ENCODE data around the gene GGPS1.
"Not testable (repeated sequence)": the region's sequence is repeated elsewhere in the genome, so short reads cannot be mapped to it uniquely, and the experiment has no call there.

GGPS1 gene

DNA sequence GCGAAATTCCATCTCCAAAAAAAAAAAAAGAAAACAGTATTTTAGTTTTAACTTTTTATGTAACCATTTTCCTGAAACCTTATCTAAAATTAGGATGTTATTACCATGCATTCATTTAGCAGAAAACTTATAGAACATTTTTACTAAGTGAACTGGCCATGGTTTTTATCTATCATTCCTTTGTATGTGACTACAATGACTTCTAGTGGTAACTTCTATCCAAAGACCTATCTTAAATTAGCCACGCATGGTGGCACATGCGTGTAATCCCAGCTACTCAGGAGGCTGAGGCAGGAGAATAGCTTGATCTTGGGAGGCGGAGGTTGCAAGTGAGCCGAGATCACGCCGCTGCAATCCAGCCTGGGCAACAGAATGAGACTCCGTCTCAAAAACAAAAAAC is 11.4 kb downstream of the GGPS1 start:
- no peak for DNase-seq (ENCODE audit: low read depth)

DNA sequence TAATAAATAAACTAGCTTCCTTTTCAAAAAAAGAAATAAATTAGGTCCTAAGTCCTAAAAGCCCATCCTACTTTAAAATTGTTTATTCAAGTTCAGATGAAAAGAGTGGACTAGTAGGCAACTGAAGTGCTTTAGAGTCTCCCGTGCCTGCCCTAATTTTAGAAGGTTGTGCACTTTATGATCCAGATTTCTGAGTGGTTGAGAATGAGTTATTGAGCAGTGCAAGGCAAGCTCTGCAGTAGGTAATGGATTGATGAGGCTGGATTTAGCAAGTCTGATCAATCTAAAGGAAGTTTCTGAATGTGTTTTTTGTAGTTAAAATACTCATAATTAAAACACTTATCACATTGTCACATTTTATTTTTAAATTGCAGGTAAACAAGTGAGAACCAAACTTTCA is 13.0 kb downstream of the GGPS1 start:
- no peak for DNase-seq (ENCODE audit: low read depth)

DNA sequence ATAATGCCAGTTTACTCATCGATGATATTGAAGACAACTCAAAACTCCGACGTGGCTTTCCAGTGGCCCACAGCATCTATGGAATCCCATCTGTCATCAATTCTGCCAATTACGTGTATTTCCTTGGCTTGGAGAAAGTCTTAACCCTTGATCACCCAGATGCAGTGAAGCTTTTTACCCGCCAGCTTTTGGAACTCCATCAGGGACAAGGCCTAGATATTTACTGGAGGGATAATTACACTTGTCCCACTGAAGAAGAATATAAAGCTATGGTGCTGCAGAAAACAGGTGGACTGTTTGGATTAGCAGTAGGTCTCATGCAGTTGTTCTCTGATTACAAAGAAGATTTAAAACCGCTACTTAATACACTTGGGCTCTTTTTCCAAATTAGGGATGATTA is 13.7 kb downstream of the GGPS1 start:
- no peak for DNase-seq (ENCODE audit: low read depth)

DNA sequence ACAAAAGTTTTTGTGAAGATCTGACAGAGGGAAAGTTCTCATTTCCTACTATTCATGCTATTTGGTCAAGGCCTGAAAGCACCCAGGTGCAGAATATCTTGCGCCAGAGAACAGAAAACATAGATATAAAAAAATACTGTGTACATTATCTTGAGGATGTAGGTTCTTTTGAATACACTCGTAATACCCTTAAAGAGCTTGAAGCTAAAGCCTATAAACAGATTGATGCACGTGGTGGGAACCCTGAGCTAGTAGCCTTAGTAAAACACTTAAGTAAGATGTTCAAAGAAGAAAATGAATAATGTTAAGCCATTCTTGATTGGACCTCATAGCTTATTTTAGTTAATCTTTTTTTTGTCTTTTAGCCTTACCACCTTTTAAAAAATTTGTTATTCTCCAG is 14.1 kb downstream of the GGPS1 start:
- DNase-seq (ENCODE audit: low read depth), result no peak

- no peak for DNase-seq (ENCODE audit: low read depth)
Measured at GRCh38 chr1:235343726-235344125, 15.4 kb downstream of the GGPS1 start.

DNA sequence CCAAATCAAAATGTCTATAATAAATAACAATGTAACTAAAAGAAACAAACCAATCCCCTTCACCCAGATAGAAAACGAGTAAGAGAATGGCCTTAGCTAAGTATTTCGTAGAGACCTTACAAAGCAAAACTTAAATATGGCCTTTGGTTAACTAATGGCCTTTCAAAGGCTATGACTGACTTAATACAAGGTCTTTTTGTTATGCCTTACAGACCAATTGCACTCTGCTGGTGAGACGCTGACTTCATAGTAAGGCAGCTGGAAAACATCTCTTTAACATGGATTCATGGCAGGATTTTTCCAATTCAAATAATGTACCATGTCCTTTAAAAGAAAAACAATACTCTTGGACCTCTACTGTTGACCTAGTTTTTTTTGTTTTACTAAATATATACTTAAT is 23.1 kb downstream of the GGPS1 start:
- DNase-seq (ENCODE audit: low read depth), result no peak

GRCh38 chr1:235351898-235352297 is 23.5 kb downstream of the GGPS1 start:
- no peak for DNase-seq (ENCODE audit: low read depth)

GRCh38 chr1:235357485-235358373 is 29.4 kb downstream of the GGPS1 start:
- DNase-seq (ENCODE audit: low read depth), result no peak

- no peak for DNase-seq (ENCODE audit: low read depth)
Measured at GRCh38 chr1:235358899-235359298, 30.5 kb downstream of the GGPS1 start.

GRCh38 chr1:235364189-235364588 is 35.8 kb downstream of the GGPS1 start:
- DNase-seq (ENCODE audit: low read depth), result not testable (repeated sequence)

GRCh38 chr1:235366286-235366685 is 37.9 kb downstream of the GGPS1 start:
- no peak for DNase-seq (ENCODE audit: low read depth)

DNA sequence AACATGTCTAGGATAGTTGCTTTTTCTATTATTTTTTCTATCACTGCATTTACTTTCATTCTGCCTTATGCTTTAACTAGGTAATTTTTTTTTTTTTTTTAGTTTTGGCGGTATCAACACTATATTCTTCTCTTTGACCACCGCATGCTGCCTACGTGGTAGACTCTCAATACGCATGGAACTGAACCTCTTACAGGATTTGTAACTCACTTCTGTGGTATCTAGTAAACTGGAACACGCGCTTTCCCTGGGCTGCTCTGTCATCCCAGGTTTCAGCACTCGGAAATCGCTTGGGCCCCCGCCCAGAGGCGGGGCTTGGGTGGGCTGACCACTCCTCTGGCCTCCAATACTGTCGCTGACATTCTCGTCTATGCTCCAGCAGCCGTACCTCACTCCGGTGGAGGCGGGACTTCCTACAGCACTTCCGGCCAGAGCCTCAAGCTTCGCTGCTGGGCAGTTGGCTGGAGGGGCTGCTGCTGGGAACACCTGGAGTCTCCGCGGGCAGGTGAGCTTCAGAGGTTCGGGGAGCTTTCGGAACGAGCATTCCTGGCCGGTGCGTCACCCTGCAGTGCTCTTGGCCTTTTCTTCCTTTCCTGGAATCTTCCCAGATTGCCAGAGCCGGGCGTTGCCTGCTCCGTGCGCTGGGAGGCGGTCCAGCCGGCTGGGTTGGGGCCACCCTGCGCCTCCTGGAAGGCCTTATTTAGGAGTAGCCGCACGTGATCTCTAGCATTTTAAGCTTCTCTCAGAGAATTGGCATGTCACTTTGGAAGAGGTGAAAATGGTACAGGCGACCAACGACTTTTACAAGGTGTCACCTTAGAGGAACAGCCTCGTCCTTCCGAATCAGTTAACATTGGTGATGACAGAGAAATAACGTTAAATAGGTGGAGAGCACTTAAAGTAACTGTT is 38.9 kb downstream of the GGPS1 start, which contains the start of gene TBCE:
Gene TBCE, plus strand, starts transcription at position 428 of the 909 bp plus-strand sequence. CDS start 12,623 bp downstream, outside the sequence.
- peak; percentile 72 for DNase-seq (ENCODE audit: low read depth)

DNA sequence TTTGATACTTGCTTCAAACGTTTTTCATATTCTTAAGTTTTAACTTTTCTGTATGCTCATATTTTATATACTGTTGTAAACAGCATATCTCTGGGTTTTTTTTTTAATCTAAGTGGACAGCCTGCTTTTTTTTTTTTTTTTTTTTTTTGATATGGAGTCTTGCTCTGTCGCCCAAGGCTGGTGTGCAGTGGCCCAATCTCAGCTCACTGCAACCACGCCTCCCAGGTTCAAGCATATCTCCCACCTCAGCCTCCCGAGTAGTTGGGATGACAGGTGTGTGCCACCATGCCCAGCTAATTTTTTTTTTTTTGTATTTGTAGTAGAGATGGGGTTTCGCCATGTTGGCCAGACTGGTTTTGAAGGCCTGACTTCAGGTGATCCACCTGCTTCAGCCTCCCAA is 40.1 kb downstream of the GGPS1 start:
- no peak for DNase-seq (ENCODE audit: low read depth)

DNA sequence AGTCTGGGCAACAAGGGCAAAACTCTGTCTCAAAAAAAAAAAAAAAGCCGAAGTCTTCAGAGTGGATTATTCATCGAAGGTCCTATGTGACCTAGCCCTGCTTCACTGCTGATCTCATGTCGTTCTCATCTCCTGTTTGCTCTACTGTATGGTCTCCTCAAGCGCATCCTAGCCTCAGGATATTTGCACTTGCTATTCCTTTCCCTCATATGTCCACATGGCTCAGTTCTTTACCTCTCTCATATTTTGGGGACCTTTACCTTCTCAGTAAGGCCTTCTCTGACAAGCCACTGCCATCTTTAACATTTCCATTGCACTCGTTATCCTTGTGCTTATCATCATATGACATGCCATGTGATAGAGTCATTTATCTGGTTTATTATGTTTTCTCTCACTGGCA is 41.4 kb downstream of the GGPS1 start:
- DNase-seq (ENCODE audit: low read depth), result no peak

- DNase-seq (ENCODE audit: low read depth), result no peak
Measured at GRCh38 chr1:235375919-235376605, 47.7 kb downstream of the GGPS1 start.

GRCh38 chr1:235378134-235378735 is 49.9 kb downstream of the GGPS1 start:
- DNase-seq (ENCODE audit: low read depth), result not testable (repeated sequence)

DNA sequence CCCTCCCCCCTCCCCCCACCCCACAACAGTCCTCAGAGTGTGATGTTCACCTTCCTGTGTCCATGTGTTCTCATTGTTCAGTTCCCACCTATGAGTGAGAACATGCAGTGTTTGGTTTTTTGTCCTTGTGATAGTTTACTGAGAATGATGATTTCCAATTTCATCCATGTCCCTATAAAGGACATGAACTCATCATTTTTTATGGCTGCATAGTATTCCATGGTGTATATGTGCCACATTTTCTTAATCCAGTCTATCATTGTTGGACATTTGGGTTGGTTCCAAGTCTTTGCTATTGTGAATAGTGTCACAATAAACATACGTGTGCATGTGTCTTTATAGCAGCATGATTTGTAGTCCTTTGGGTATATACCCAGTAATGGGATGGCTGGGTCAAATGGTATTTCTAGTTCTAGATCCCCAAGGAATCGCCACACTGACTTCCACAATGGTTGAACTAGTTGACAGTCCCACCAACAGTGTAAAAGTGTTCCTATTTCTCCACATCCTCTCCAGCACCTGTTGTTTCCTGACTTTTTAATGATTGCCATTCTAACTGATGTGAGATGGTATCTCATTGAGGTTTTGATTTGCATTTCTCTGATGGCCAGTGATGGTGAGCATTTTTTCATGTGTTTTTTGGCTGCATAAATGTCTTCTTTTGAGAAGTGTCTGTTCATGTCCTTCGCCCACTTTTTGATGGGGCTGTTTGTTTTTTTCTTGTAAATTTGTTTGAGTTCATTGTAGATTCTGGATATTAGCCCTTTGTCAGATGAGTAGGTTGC is 53.8 kb downstream of the GGPS1 start:
- DNase-seq (ENCODE audit: low read depth), result not testable (repeated sequence)

GRCh38 chr1:235385633-235386032 is 57.3 kb downstream of the GGPS1 start:
- DNase-seq (ENCODE audit: low read depth), result not testable (repeated sequence)

GRCh38 chr1:235391874-235392273 is 63.5 kb downstream of the GGPS1 start:
- no peak for DNase-seq (ENCODE audit: low read depth)
